T47D (cell line): ENCODE data around the gene RPS6KA5.
"Not testable (repeated sequence)": the region's sequence is repeated elsewhere in the genome, so short reads cannot be mapped to it uniquely, and the experiment has no call there.

ENCODE experiments used
- DNase-seq, 2 experiments: peaks; one replicate each; pipeline versions ENCODE4 v3.0.0 to v3.0.0-alpha.2; 2011 to 2012; ENCODE audit warnings: low read depth in 1 of 2, low spot score in 1 of 2
- JUND ChIP-seq: IDR thresholded peaks from 2 replicates; pipeline ENCODE4 v1.6.1; 2012; ENCODE audit warnings: low read depth
- in situ Hi-C: cut with HindIII; loops from 2 replicates; pipeline ENCODE4 v1.10.0; 2016; ENCODE audit warnings: low sequenced_read_pairs, low pct_unique_long_range_greater_than_20kb

Gene RPS6KA5

DNA sequence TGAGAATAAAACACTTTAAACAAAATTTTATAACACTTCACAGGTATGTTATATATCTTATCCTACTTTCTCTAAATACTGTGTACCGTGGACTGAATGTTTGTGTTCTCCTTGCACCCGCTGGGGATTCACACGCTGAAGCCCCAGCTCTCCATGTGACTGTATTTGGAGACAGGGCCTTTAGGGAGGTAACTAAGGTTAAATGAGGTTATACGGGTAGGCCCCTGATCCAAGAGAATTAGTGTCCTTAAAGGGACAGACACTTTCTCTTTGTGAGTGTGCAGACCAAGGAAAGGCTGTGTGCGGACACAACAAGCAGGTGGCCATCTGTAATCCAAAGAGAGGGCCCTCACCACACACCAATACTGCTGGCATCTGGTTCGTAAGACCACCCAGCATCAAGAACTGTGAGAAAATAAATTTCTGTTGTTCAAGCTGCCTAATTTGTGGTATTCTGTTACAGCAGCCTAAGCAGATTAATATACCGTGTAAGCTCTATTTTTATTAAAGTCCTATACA lies 174.1 kb downstream of the RPS6KA5 start:
- TF ChIP-seq JUND, result no peak
- DNase-seq, result no peak
- in situ Hi-C loops, result no loop called here

DNA sequence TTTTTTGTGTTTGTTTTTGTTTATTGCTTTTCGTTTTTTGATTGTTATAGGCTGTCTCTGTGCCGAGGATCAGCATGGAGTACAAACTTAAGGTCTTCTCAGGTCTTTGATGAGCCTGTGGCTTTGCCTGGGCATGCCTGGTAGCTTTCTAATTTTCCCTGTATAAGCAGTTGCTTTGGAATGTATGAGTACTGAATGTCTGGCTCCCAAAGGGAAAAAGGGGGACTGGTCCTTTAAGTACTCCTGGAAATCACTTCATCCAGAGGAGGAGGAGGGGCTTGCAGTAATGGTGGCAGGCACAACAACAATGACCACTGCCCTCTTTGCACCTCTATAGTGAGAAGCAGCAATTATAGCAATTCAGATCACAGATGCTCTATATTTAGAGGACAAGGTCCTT lies 176.7 kb downstream of the RPS6KA5 start:
- no peak for TF ChIP-seq JUND
- in situ Hi-C loops, result no loop called here
- no peak for DNase-seq

DNA sequence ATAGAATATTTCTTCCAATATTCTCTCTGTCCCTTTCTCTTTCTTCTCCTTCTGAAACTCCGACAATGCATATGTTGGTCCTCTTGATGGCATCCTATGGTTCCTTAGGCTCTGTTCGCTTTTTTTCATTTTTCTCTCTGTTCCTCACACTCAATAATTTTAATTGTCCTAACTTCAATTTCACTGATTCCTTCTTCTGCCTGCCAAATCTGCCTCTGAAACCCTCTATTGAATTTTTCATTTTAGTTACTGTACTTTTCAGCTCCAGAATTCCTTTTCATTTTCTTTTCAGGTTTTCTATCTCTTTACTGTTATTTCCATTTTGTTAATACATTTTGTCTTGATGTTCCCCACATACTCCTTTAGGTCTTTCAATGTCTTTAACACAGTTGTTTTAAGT lies 177.2 kb downstream of the RPS6KA5 start:
- in situ Hi-C loops, result no loop called here
- DNase-seq, result no peak

DNA sequence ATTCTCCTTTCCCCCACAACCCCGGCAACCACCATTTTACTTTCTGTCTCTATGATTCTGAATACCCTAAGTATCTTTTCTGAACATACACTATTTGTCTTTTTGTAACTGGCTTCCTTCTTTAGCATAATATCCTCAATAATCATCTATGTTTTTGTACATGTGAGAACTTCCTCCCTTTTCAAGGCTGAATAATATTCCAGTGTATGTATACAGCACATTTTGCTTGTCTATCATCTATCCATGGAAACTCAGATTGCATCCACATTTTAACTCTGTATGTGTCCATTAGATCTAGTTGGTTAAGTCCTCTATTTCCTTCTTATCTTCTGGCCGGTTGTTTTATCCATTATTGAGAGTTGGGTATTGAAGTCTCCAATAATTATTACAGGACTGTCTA lies 180.2 kb downstream of the RPS6KA5 start:
- DNase-seq, result no peak
- in situ Hi-C loops, result no loop called here
- no peak for TF ChIP-seq JUND

More for the DNA sequence above, 177.2 kb downstream of the RPS6KA5 start:
- no peak for TF ChIP-seq JUND

DNA sequence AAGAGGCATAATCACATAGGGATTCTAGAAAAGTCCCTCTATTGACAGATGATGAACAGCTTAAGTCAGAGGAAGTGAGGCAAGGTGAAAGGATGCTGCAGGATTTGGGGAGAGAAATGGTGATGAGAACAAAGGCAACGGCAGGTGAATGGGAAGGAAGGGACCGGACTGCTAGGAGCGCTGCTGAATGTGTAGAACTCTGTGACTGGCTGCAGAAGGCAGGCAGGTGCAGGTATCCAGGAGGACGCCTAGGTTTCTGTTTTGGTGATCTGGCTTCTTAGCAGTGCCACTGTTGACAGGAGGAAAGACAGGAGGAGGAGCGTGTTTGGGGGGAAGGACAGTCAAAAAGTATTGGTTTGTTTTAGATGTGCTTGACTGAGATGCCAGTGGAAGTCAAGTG lies 185.8 kb downstream of the RPS6KA5 start:
- in situ Hi-C loops, result no loop called here
- no peak for TF ChIP-seq JUND
- DNase-seq, result no peak

DNA sequence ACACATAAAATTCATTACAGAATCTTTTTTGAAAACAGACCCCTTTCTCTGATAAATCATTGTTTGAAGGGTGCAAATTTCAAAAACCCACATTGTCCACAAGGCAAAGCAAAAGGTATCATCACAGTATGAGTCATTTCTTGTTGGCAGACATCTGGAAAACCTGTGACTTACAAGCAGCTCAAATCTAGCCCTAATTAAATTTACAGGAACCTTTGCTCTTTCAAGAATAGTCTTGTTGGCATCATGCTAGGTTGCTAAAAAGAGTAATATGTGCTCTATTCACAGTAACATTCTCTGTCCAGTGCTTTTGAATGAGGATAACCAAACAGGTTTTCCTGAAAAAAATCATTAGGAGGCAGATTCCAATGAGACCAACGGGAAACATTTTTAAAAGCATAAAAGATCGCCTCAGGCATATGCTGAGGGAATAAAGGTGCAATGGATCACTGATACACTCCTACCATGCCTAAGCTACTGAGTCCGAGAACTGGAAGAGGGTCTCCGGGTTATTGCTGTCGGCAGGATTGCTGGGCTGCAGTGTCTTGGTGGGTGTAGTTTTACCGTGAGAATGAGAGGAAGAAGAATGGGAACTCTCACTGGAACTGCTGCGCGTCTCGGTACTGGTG lies 188.7 kb downstream of the RPS6KA5 start:
- TF ChIP-seq JUND, result no peak
- no peak for DNase-seq
- in situ Hi-C loops, result no loop called here

DNA sequence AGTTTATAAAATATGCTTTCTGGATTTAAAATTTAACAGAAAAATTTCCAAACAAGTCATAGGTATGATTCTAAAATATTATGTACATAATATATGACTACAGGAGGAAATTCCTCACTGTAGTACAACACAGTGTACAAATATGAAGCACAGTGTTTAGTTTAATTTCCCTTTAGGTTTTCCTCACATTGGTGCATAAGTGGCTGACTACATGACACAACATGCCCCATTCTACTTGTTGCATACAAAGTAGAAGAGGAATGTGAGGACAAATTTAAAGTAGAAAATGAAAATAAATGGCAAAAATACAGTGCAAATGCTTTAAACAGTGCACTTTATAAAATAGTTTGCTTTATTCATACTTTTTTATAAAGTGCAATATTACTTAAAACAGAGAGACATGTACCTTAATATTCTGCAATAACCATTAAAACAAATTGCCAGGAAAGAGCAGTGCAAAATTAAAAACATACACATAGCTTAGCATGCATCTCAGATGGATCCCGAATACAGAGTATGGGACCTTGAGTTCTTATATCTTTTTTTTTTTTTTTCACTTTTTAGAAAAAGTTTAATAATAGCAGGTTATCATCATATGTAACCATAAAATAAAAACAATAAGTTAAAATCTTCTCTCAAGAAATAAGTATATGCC lies 189.4 kb downstream of the RPS6KA5 start:
- TF ChIP-seq JUND, result no peak
- DNase-seq, result no peak

DNA sequence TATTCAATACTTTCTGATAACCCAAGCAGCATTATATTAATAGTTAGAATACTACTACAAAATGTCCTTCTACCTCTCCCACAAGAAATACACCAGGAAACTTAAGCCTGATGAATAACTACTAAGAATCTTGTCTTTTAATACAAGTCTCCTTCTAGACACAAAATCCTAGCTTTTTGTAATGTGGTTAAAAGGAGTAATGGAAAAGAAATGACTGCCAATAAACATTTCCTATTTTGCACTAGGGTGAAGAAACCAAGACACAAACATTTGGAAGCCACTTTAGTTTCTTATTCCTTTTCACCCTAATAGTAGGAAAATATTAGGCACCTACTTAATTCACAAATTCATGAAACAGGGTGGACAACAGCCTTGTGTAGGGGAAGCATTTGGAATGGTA lies 192.9 kb downstream of the RPS6KA5 start:
- in situ Hi-C loops, result no loop called here
- TF ChIP-seq JUND, result no peak
- DNase-seq, result no peak

More for the DNA sequence above, 189.4 kb downstream of the RPS6KA5 start:
- in situ Hi-C loops, result no loop called here

DNA sequence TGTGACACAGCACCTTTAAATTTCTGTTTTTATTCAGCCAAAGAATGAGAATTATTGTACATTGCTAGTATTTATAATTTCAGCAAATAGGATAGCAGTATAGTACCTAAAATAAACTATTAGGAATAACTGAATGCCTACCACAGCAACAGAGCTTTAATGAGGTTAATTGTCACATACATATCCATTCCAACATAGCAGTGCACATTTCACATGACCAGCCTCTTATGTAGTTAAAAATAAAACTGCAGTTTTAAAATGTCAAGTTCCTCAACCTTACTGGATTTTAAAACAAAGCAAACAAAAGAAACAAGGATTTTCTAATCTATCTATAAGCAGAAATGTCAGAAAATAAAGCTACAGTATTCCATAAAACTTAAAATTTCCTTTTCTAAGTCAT lies 193.6 kb downstream of the RPS6KA5 start:
- no peak for DNase-seq
- in situ Hi-C loops, result no loop called here
- TF ChIP-seq JUND, result no peak

DNA sequence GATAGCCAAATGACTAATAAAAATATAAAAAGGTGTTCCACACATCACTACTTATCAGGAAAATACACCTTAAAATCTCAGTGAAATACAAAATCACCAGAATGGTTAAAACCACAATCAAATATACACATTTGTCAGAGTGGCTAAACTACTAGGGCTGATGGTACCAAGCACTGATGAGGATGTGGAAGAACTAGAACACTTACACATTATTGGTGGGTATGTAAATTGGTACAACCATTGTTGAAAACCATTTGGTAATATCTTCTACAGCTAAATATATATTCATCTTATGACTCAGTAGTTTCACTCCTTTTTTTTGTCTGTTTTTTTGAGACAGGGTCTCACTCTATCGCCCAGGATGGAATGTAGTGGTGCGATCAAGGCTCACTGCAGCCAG lies 195.7 kb downstream of the RPS6KA5 start:
- DNase-seq, result no peak
- in situ Hi-C loops, result no loop called here

DNA sequence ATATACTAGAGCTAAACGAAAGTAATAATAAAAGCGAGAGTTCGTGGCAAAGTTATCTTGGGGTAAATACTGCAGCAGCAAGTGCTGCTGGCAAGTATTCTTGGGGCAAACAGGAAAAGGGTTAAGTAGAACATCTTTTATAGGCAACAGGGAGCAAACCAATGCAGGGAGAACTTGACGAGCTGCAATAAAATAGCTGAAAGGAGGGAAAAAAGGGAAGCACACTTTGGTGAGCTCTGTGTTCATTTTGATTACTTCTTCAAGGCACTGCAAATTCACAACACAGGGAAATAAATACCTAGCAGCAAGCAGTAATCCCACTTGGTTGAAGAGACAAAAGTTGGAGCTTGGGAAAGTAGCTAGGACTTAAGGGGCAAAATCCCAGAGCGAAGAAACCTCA lies 201.9 kb downstream of the RPS6KA5 start:
- no peak for TF ChIP-seq JUND
- in situ Hi-C loops, result no loop called here
- no peak for DNase-seq

More for the DNA sequence above, 195.7 kb downstream of the RPS6KA5 start:
- no peak for TF ChIP-seq JUND

DNA sequence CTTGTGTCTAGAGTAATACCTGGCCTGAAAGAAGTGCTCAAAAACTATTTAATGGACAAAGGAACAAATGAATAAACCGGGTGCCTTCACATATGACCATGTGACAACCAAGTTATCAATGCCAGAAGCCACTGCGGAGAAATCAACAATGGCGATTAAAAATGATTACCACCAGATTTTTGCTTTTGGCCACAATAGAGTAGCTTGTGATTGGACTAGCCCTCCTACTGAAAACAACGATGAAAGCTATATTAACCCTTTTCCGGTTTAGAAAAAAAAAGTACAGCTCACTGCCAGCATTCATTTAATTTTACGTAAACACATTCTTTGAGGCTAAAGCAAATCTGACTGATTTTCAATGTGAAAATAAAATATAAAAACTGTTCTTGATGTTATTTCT lies 202.6 kb downstream of the RPS6KA5 start:
- no peak for DNase-seq
- in situ Hi-C loops, result no loop called here
- TF ChIP-seq JUND, result no peak

DNA sequence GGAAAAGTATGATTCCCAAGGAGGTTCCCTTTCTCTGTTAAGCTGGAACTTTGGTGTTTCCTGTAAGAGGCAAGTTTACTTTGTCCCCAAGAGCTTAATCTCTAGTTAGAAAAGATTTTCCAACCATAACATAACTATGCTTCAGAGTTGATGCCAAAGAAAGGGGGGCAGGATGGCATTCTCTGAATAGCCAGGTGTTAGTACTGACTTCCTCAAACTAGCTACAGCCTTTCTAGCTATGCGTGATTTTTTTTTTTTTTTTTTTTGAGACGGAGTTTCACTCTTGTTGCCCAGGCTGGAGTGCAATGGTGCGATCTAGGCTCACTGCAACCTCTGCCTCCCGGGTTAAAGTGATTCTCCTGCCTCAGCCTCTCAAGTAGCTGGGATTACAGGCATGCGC lies 204.3 kb downstream of the RPS6KA5 start:
- in situ Hi-C loops, DNase-seq: not testable (repeated sequence)
